ENCODE results near the gene TEX35. TPM values are rescaled to one million over a fixed set of nuclear protein-coding genes. Genes with fewer than 3 reads are reported as not detected.

TEX35 gene
- total RNA-seq, 4 donors from 2014 or later, result 0.60 to 1.0 (median 1.0) TPM; not detected in 1

DNA sequence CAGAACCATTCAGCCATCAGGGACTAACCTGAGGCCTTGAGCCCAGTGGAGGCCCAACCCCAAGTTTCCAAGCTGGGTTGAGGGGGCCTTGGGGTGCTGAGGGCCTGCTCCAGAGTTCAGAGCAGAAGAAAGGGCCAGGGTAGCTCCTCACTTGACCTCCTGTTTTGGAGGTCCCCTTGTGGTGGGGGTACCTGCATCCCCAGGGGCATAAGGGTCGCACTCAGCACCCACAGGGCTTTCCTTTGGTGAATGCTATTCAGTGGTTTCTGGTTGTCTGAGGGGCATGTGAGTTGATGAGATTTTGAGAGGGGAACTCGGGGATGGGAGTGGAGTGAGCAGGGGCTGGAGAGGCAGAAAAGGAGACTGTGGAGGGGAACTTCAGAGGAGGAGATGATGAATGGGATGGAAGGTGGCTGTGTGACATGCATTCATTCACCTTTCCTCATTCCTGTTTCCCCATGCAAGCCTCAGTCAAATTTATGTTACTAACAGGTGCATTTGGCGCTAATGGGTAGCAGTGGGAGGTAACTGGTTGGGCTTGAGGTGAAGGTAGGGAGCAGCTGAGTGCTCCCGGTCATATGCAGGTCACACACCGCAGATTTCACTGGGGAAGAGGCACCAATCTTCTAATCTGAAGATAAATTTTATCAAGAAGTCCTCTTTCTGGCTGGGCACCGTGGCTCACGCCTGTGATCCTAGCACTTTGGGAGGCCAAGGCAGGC lies 50.4 kb downstream of the TEX35 start:
- peaks cover 6% of the 10 kb centered on the region for H3K9me3 ChIP-seq
- H3K36me3 ChIP-seq, result no peaks in the 10 kb centered on the region
- no peaks in the 10 kb centered on the region for H3K4me1 ChIP-seq
- H3K4me3 ChIP-seq, result no peak overlapping the region
- no peak for TF ChIP-seq POLR2AphosphoS5 (IDR thresholded peaks at IDR 0.05)
- DNase-seq (ENCODE audit: low spot score in 2 of 2), result no peak
- H3K27me3 ChIP-seq, result no peaks in the 10 kb centered on the region
- no peak overlapping the region for H3K27ac ChIP-seq
- 92% methylated on average over 7 of the region's 7 CpGs for WGBS

DNA sequence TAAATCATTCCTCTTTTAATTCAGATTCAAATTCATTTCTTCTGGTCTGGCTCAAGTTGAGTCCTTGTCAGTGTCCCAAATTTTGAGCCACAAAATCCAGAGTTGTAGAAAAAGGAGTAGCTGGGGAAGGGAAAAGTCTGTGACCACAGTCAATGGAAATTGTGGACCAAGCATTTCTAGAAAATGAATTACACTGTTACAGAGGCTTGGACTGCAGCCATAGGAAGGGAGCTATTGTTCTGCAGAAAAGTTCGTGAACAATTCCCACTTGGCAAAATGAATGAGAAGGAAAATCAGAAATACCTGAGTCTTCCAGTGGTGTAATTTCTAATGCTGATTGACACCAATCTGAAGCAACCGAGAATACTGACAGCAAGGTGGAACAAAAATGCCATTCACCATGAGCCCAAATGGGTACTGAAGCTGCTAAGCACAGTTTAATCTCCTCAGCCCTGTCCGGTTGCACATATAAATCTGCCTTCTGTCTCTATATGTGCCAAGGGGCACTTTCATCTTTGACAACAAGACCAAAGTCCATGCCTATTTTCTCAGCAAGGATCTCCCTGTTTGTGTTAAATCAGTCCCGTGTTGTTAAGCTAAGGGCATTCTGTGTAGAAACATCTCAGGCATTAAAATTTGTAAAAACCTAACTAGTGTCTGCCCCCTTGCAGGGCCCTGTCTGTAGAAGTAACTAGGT lies 51.3 kb downstream of the TEX35 start:
- Histone ChIP-seq H3K36me3 (no peaks in the 10 kb centered on the region), H3K4me1 (no peaks in the 10 kb centered on the region), H3K4me3 (no peak overlapping the region), H3K27ac (no peak overlapping the region), H3K9me3 (peaks cover 6% of the 10 kb centered on the region), H3K27me3 (no peaks in the 10 kb centered on the region)
- 63% methylated on average over 4 of the region's 4 CpGs for WGBS
- DNase-seq (ENCODE audit: low spot score in 2 of 2), result no peak
- TF ChIP-seq EP300 (IDR thresholded peaks at IDR 0.05), result no peak
- TF ChIP-seq POLR2A (IDR thresholded peaks at IDR 0.05), result no peak
- TF ChIP-seq POLR2AphosphoS5 (IDR thresholded peaks at IDR 0.05), result no peak
- TF ChIP-seq, protein P1, sequence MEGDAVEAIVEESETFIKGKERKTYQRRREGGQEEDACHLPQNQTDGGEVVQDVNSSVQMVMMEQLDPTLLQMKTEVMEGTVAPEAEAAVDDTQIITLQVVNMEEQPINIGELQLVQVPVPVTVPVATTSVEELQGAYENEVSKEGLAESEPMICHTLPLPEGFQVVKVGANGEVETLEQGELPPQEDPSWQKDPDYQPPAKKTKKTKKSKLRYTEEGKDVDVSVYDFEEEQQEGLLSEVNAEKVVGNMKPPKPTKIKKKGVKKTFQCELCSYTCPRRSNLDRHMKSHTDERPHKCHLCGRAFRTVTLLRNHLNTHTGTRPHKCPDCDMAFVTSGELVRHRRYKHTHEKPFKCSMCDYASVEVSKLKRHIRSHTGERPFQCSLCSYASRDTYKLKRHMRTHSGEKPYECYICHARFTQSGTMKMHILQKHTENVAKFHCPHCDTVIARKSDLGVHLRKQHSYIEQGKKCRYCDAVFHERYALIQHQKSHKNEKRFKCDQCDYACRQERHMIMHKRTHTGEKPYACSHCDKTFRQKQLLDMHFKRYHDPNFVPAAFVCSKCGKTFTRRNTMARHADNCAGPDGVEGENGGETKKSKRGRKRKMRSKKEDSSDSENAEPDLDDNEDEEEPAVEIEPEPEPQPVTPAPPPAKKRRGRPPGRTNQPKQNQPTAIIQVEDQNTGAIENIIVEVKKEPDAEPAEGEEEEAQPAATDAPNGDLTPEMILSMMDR (IDR thresholded peaks at IDR 0.05), result no peak

DNA sequence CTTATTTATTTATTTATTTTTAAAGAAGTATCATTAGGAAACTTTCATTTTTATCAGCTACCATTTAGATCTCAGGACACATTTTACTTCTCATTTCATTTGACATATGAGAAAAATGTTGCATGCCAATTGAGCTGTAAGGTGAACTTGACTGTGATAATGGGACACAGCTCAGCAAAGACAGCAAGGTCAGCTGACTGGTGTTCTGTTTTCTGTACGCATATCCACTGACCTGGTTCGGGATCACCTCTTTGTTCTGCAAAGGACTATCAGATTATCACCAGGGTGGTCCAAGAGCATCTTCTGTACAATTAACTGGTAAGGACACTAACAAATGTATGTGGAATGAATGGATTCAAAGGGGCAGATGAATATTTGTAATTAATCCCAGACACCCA lies 51.9 kb downstream of the TEX35 start:
- TF ChIP-seq EP300 (IDR thresholded peaks at IDR 0.05), result no peak
- no peak for TF ChIP-seq POLR2AphosphoS5 (IDR thresholded peaks at IDR 0.05)
- TF ChIP-seq, protein P1 (IDR thresholded peaks at IDR 0.05), result no peak
- TF ChIP-seq POLR2A (IDR thresholded peaks at IDR 0.05), result no peak
- WGBS, result 43% methylated on average over 2 of the region's 2 CpGs

DNA sequence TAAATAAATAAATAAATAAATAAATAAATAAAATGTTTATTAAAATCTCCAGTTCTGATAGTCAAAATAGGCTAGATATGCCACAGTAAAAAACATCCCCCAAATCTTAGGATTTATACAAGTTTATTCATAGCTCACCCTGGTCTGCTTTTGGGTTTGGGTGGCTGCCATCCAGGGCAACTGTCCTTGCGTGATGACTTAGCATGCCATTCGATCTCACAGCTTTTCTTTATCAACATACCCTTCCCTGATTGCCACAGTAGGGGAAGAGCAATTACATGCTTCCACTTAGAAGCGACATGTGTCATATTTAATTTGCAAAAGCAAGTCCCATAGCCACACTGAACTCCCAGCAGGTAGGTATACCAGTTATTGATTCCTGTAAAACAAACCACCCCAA lies 52.7 kb downstream of the TEX35 start:
- Histone ChIP-seq H3K36me3 (no peaks in the 10 kb centered on the region), H3K9me3 (peaks cover 6% of the 10 kb centered on the region), H3K27me3 (no peaks in the 10 kb centered on the region), H3K4me3 (no peak overlapping the region), H3K27ac (no peak overlapping the region), H3K4me1 (no peaks in the 10 kb centered on the region)
- DNase-seq (ENCODE audit: low spot score in 2 of 2), result no peak
- TF ChIP-seq EP300 (IDR thresholded peaks at IDR 0.05) (no peak), POLR2AphosphoS5 (IDR thresholded peaks at IDR 0.05) (no peak), POLR2A (IDR thresholded peaks at IDR 0.05) (no peak)
- TF ChIP-seq, protein P1 (IDR thresholded peaks at IDR 0.05), result no peak
- 90% methylated on average over 3 of the region's 3 CpGs for WGBS

More for the DNA sequence above, 51.9 kb downstream of the TEX35 start:
- Histone ChIP-seq H3K9me3 (peaks cover 6% of the 10 kb centered on the region), H3K4me3 (no peak overlapping the region), H3K27ac (no peak overlapping the region), H3K27me3 (no peaks in the 10 kb centered on the region), H3K36me3 (no peaks in the 10 kb centered on the region), H3K4me1 (no peaks in the 10 kb centered on the region)
- DNase-seq (ENCODE audit: low spot score in 2 of 2), result no peak

DNA sequence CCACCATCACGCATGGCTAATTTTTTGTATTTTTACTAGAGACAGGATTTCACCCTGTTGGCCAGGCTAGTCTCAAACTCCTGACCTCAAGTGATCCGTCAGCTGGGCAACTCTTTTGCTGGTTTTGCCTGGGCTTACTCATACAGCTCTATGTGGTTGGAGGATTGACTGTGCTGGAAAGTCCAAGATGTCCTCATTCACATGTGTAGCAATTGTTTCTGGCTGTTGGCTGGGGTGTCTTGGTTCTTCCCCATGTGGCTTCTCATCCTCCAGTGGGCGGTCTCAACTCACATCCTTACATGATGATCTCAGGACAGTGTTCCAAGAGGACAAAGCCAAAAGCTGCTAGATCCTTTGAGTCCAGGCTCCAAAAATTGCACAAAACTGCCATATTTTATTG lies 53.3 kb downstream of the TEX35 start:
- no peak for DNase-seq (ENCODE audit: low spot score in 2 of 2)
- Histone ChIP-seq H3K27ac (no peak overlapping the region), H3K27me3 (no peaks in the 10 kb centered on the region), H3K4me1 (no peaks in the 10 kb centered on the region), H3K4me3 (no peak overlapping the region), H3K9me3 (peaks cover 6% of the 10 kb centered on the region), H3K36me3 (no peaks in the 10 kb centered on the region)
- TF ChIP-seq EP300 (IDR thresholded peaks at IDR 0.05), result no peak
- TF ChIP-seq, protein P1 (IDR thresholded peaks at IDR 0.05), result no peak
- WGBS, result 90% methylated on average over 3 of the region's 3 CpGs

All from suprapubic skin (tissue), 4 donors.